HG03108 (cell line): ENCODE results near the gene TAOK1.
"Not testable (repeated sequence)": the region's sequence is repeated elsewhere in the genome, so short reads cannot be mapped to it uniquely, and the experiment has no call there.

Experiments
- ATAC-seq: cut with Tn5 transposase; IDR thresholded peaks from one replicate; pipeline ENCODE4 v1.9.1; 2021; ENCODE audit warnings: moderate library complexity; ENCODE audit not compliant: unreplicated experiment

TAOK1 gene

GRCh38 chr17:29443041-29443739, 53.0 kb downstream of the TAOK1 start:
- no peak for ATAC-seq

GRCh38 chr17:29444589-29444988, 54.4 kb downstream of the TAOK1 start:
- ATAC-seq, result no peak

- ATAC-seq, result no peak
These were observed 55.7 kb downstream of the TAOK1 start for GRCh38 chr17:29445844-29446243.

GRCh38 chr17:29449865-29450671, 59.9 kb downstream of the TAOK1 start:
- no peak for ATAC-seq

GRCh38 chr17:29451121-29451742, 61.1 kb downstream of the TAOK1 start:
- ATAC-seq, result no peak

GRCh38 chr17:29458066-29458465, 67.9 kb downstream of the TAOK1 start:
- ATAC-seq, result no peak

- ATAC-seq, result no peak
These were observed 71.5 kb downstream of the TAOK1 start for GRCh38 chr17:29461483-29462206.

GRCh38 chr17:29469276-29469675, 79.1 kb downstream of the TAOK1 start:
- ATAC-seq, result no peak

GRCh38 chr17:29473437-29473836, 83.3 kb downstream of the TAOK1 start:
- ATAC-seq, result not testable (repeated sequence)

- ATAC-seq, result no peak
These were observed 84.1 kb downstream of the TAOK1 start for GRCh38 chr17:29474297-29474696.

- no peak for ATAC-seq
These were observed 85.7 kb downstream of the TAOK1 start for GRCh38 chr17:29475891-29476290.

- not testable (repeated sequence) for ATAC-seq
These were observed 90.2 kb downstream of the TAOK1 start for GRCh38 chr17:29480249-29480928.

- no peak for ATAC-seq
These were observed 93.3 kb downstream of the TAOK1 start for GRCh38 chr17:29483503-29483902.

GRCh38 chr17:29495011-29495410, 104.8 kb downstream of the TAOK1 start:
- no peak for ATAC-seq

GRCh38 chr17:29504711-29505110, 114.5 kb downstream of the TAOK1 start:
- ATAC-seq, result no peak

- ATAC-seq, result no peak
These were observed 115.7 kb downstream of the TAOK1 start for GRCh38 chr17:29505836-29506235.

- no peak for ATAC-seq
These were observed 120.8 kb downstream of the TAOK1 start for GRCh38 chr17:29510953-29511352.

- ATAC-seq, result no peak
These were observed 124.6 kb downstream of the TAOK1 start for GRCh38 chr17:29514792-29515191.

GRCh38 chr17:29518359-29518758, 128.2 kb downstream of the TAOK1 start:
- ATAC-seq, result no peak

- ATAC-seq, result no peak
These were observed 134.5 kb downstream of the TAOK1 start for GRCh38 chr17:29524692-29525091.

- ATAC-seq, result no peak
These were observed 136.2 kb downstream of the TAOK1 start for GRCh38 chr17:29526322-29526721.
